Keratinocyte (primary cell): ENCODE measurements around the gene TMEM53. TPM values are rescaled to one million over a fixed set of nuclear protein-coding genes. Genes with fewer than 3 reads are reported as not detected.
"Not testable (repeated sequence)": the region's sequence is repeated elsewhere in the genome, so short reads cannot be mapped to it uniquely, and the experiment has no call there.

Experiments
- DNase-seq: peaks from one replicate; pipeline ENCODE4 v3.0.0-alpha.2; 2011; ENCODE audit warnings: low read depth, missing footprints, low spot score
- FAIRE-seq: peaks from 2 replicates; lab custom pipeline; 2011; peaks lifted over from hg19 to GRCh38; lab: Jason Lieb, UNC
- H2AFZ ChIP-seq: 2 replicates; pipeline ENCODE4 v1.6.0; 2012; ENCODE audit warnings: low read length, control low read depth, inconsistent platforms; ENCODE audit not compliant: control insufficient read depth
- H3K27ac ChIP-seq: 2 replicates; pipeline ENCODE4 v1.5.1; 2011; ENCODE audit warnings: low read length; ENCODE audit not compliant: control insufficient read depth, insufficient read depth
- H3K27me3 ChIP-seq: 3 replicates; pipeline ENCODE4 v1.6.0; 2011; ENCODE audit warnings: low read length; ENCODE audit not compliant: control insufficient read depth, insufficient read depth; ENCODE audit errors: extremely low read depth
- H3K36me3 ChIP-seq, 2 experiments: 2 replicates in 1 of 2; 3 replicates in 1 of 2; pipeline ENCODE4 v1.5.1; 2011; ENCODE audit warnings: low read length in 2 of 2, mild to moderate bottlenecking in 1 of 2; ENCODE audit not compliant: control insufficient read depth in 2 of 2, insufficient read depth in 2 of 2; ENCODE audit errors: extremely low read depth in 1 of 2
- H3K4me1 ChIP-seq: 3 replicates; pipeline ENCODE4 v1.5.1; 2011; ENCODE audit warnings: low read length; ENCODE audit not compliant: control insufficient read depth, insufficient read depth; ENCODE audit errors: extremely low read depth
- H3K4me2 ChIP-seq: 3 replicates; pipeline ENCODE4 v1.6.0; 2011; ENCODE audit warnings: low read depth, low read length; ENCODE audit not compliant: control insufficient read depth, insufficient read depth; ENCODE audit errors: extremely low read depth
- H3K4me3 ChIP-seq, 3 experiments: fragments of 200-600 bp in 1 of 3; sonication (generic) in 1 of 3; 2 replicates in 2 of 3; 3 replicates in 1 of 3; pipeline ENCODE4 v1.5.1; 2011 to 2016; ENCODE audit warnings: low read length in 3 of 3, mild to moderate bottlenecking in 3 of 3, control low read depth in 2 of 3, inconsistent platforms in 1 of 3, low read depth in 1 of 3, mixed read lengths in 1 of 3, mixed run types in 1 of 3, moderate library complexity in 1 of 3; ENCODE audit not compliant: control insufficient read depth in 2 of 3, insufficient read depth in 2 of 3; ENCODE audit errors: extremely low read depth in 1 of 3
- H3K79me2 ChIP-seq: 2 replicates; pipeline ENCODE4 v1.6.0; 2012; ENCODE audit warnings: low read length; ENCODE audit not compliant: control insufficient read depth, insufficient read depth
- H3K9ac ChIP-seq: 3 replicates; pipeline ENCODE4 v1.6.0; 2011; ENCODE audit warnings: low read length; ENCODE audit not compliant: control insufficient read depth, insufficient read depth; ENCODE audit errors: extremely low read depth
- H3K9me1 ChIP-seq: 3 replicates; pipeline ENCODE4 v1.6.0; 2011; ENCODE audit warnings: low read length; ENCODE audit not compliant: control insufficient read depth, insufficient read depth; ENCODE audit errors: extremely low read depth
- H3K9me3 ChIP-seq: 2 replicates; pipeline ENCODE4 v1.5.1; 2012; ENCODE audit warnings: low read depth, low read length; ENCODE audit not compliant: control insufficient read depth
- H4K20me1 ChIP-seq: 3 replicates; pipeline ENCODE4 v1.6.0; 2011; ENCODE audit warnings: low read length; ENCODE audit not compliant: control insufficient read depth, insufficient read depth; ENCODE audit errors: extremely low read depth
- CTCF ChIP-seq, 3 experiments: IDR thresholded peaks in 1 of 3; conservative IDR thresholded peaks in 1 of 3; optimal IDR thresholded peaks in 1 of 3; 2 replicates in 2 of 3; 3 replicates in 1 of 3; pipeline versions ENCODE3 to v1.5.1; 2011; ENCODE audit warnings: low read length in 3 of 3, mild to moderate bottlenecking in 3 of 3, moderate library complexity in 2 of 3, control low read depth in 1 of 3, inconsistent platforms in 1 of 3; ENCODE audit not compliant: insufficient read depth in 2 of 3; ENCODE audit errors: extremely low read depth in 1 of 3
- EZH2 ChIP-seq: IDR thresholded peaks from one replicate; pipeline ENCODE4 v1.6.1; 2012; ENCODE audit warnings: inconsistent platforms, mild to moderate bottlenecking, low read length, moderate library complexity
- dilution Hi-C: fragments of 300-500 bp; cut with MboI; formaldehyde crosslinking; loops from one replicate; pipeline ENCODE4 v1.7.0; 2020; ENCODE audit warnings: low sequenced_read_pairs; ENCODE audit not compliant: extremely low pct_ligation_motif_present
- polyA plus RNA-seq, 5 experiments: library from polyadenylated mRNA; depleted of rRNA in 3 of 5; stranded (reverse) in 3 of 5; stranded (forward) in 1 of 5; unstranded in 1 of 5; fragments of >200 nt; gene quantifications; 1 replicate in 1 of 5; 2 replicates in 3 of 5; 3 replicates in 1 of 5; pipeline versions ENCODE4 v1.2.1 to v1.2.3, GENCODE V29; 2011 to 2012; ENCODE audit warnings: missing spikeins in 2 of 5, low read depth in 1 of 5, low replicate concordance in 1 of 5

Gene TMEM53
- polyA plus RNA-seq, 1 donor (not counting 4 experiments of a cell fraction or from before 2014, with no cell fraction given), result 5.6 TPM

- Histone ChIP-seq H3K4me1 (no peaks in the 10 kb centered on the region), H3K27me3 (peaks cover 7% of the 10 kb centered on the region), H3K4me2 (no peak overlapping the region), H2AFZ (no peak overlapping the region), H4K20me1 (no peaks in the 10 kb centered on the region), H3K36me3 (no peaks in the 10 kb centered on the region), H3K9ac (no peak overlapping the region), H3K27ac (no peak overlapping the region), H3K79me2 (no peaks in the 10 kb centered on the region), H3K9me1 (no peaks in the 10 kb centered on the region), H3K9me3 (no peaks in the 10 kb centered on the region), H3K4me3 (no peak overlapping the region)
- dilution Hi-C loops, result no loop called here
- DNase-seq (no peak), FAIRE-seq (no peak)
- TF ChIP-seq CTCF (optimal IDR thresholded peaks at IDR 0.05 in 1 of 3, IDR thresholded peaks at IDR 0.05 in 1 of 3, conservative IDR thresholded peaks at IDR 0.05 in 1 of 3; ENCODE audit: extremely low read depth in 1 of 3, insufficient read depth in 2 of 3, low read length in 3 of 3), result no peak
- TF ChIP-seq EZH2, result no peak
Measured at GRCh38 chr1:44701141-44701573, 26.9 kb upstream of the TMEM53 start.

- Histone ChIP-seq H3K27ac (no peak overlapping the region), H2AFZ (no peak overlapping the region), H3K9me1 (no peaks in the 10 kb centered on the region), H3K79me2 (no peaks in the 10 kb centered on the region), H3K27me3 (peaks cover 7% of the 10 kb centered on the region), H3K4me2 (no peak overlapping the region), H3K4me1 (no peaks in the 10 kb centered on the region), H3K9me3 (no peaks in the 10 kb centered on the region), H3K4me3 (no peak overlapping the region), H3K9ac (no peak overlapping the region), H3K36me3 (no peaks in the 10 kb centered on the region), H4K20me1 (no peaks in the 10 kb centered on the region)
- FAIRE-seq (no peak), DNase-seq (no peak)
- dilution Hi-C loops, result no loop called here
- TF ChIP-seq EZH2 (no peak), CTCF (optimal IDR thresholded peaks at IDR 0.05 in 1 of 3, IDR thresholded peaks at IDR 0.05 in 1 of 3, conservative IDR thresholded peaks at IDR 0.05 in 1 of 3; ENCODE audit: extremely low read depth in 1 of 3, insufficient read depth in 2 of 3, low read length in 3 of 3) (no peak)
Measured at GRCh38 chr1:44700573-44700972, 26.3 kb upstream of the TMEM53 start.

- DNase-seq, H3K36me3 ChIP-seq, H3K27me3 ChIP-seq, H3K4me3 ChIP-seq, H3K4me1 ChIP-seq, H3K27ac ChIP-seq, H2AFZ ChIP-seq, H3K79me2 ChIP-seq, dilution Hi-C loops, H3K4me2 ChIP-seq, H3K9me3 ChIP-seq, H3K9me1 ChIP-seq, H3K9ac ChIP-seq, H4K20me1 ChIP-seq, FAIRE-seq: not testable (repeated sequence)
Measured at GRCh38 chr1:44699375-44699774, 25.1 kb upstream of the TMEM53 start.
